ENCODE data around the gene NFIB. TPM values are rescaled to one million over a fixed set of nuclear protein-coding genes. Genes with fewer than 3 reads are reported as not detected.

The NFIB gene
- total RNA-seq, 1 experiment from 2014 or later: 14.3 TPM

DNA sequence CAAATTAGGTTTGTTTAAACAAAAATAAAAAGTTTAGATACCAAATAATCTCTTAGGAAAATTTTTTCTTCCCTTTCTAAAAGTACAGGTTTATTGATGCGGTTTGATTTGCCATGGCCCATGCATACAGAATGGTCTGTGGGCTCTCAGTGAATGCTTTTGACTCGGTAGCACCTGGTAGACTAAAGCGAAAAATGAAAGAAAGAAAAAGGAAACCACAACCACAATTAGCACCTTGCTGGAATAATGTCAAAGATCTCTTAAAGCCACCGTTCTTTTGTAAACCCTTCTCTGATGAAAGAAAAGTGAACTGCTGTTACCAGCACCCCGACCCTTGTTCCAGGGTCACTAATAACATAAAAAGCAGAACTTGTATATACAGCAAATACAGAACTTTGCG, 157.9 kb downstream of the NFIB start:
- no peaks in the 10 kb centered on the region for H3K79me2 ChIP-seq (ENCODE audit: insufficient read depth, low read length)
- WGBS (ENCODE audit: extremely low coverage, insufficient read length, low lambda C conversion rate): no CpG with 5 or more reads among the region's 6 CpGs
- no peaks in the 10 kb centered on the region for H3K27me3 Mint-ChIP-seq (ENCODE audit: low read depth)

More for the DNA sequence above, 157.9 kb downstream of the NFIB start:
- Histone ChIP-seq H4K5ac (ENCODE audit: insufficient read length, low read depth, low read length) (no peak overlapping the region), H3K27ac (ENCODE audit: insufficient read length, low read depth, low read length) (no peak overlapping the region), H3K4me2 (ENCODE audit: insufficient read depth, insufficient read length, low read length) (no peak overlapping the region), H2BK12ac (ENCODE audit: insufficient read length, low read depth, low read length) (no peak overlapping the region), H3K14ac (ENCODE audit: insufficient read depth, low read length) (no peak overlapping the region), H3K23me2 (ENCODE audit: insufficient read length, low read depth, low read length, poor library complexity, severe bottlenecking) (no peaks in the 10 kb centered on the region), H3T11ph (ENCODE audit: low read length) (no peak overlapping the region), H3K9me3 (ENCODE audit: control insufficient read depth, low read depth, low read length) (no peaks in the 10 kb centered on the region), H3K18ac (ENCODE audit: insufficient read length, low read depth, low read length) (no peak overlapping the region), H3K9ac (ENCODE audit: extremely low read depth, insufficient read length, low read length) (no peak overlapping the region), H4K20me1 (ENCODE audit: control insufficient read depth, insufficient read depth, insufficient read length) (no peaks in the 10 kb centered on the region), H2AK5ac (ENCODE audit: insufficient read length, low read length) (no peak overlapping the region), H2BK5ac (ENCODE audit: insufficient read length, low read length) (no peak overlapping the region), H4K8ac (replicated peaks; ENCODE audit: insufficient read length, low read depth, low read length) (no peak overlapping the region), H3K4ac (ENCODE audit: low read depth, low read length) (no peak overlapping the region), H2BK20ac (ENCODE audit: low read depth, low read length, poor library complexity, severe bottlenecking) (no peak overlapping the region), H2BK120ac (ENCODE audit: low read depth, low read length, poor library complexity, severe bottlenecking) (no peak overlapping the region), H2BK15ac (ENCODE audit: low read depth, low read length) (no peak overlapping the region), H3K23ac (ENCODE audit: insufficient read length, low read depth, low read length) (no peak overlapping the region), H3K79me1 (ENCODE audit: insufficient read depth, low read depth, low read length, poor library complexity, severe bottlenecking) (no peaks in the 10 kb centered on the region), H3K27me3 (ENCODE audit: insufficient read depth, low read length) (no peaks in the 10 kb centered on the region), H3K56ac (ENCODE audit: insufficient read length, low read depth, low read length) (no peak overlapping the region), H4K91ac (ENCODE audit: insufficient read length, low read depth, low read length) (no peak overlapping the region), H2AFZ (ENCODE audit: low read length) (no peak overlapping the region), H3K4me1 (ENCODE audit: insufficient read depth, low read length) (no peaks in the 10 kb centered on the region; the same call in 1 of the 2 replicates)
- Mint-ChIP-seq H3K27ac (no peak overlapping the region), H3K36me3 (ENCODE audit: insufficient read depth in 1 of 3, low read depth in 3 of 3) (peaks cover 0 to 4% (median 2%) of the 10 kb centered on the region in 3 experiments; a peak in 1 of 7 replicates), H3K9me3 (no peaks in the 10 kb centered on the region), H3K4me3 (no peak overlapping the region), H3K4me1 (peaks cover 36 to 46% of the 10 kb centered on the region in 2 experiments)
- TF ChIP-seq, protein P1, sequence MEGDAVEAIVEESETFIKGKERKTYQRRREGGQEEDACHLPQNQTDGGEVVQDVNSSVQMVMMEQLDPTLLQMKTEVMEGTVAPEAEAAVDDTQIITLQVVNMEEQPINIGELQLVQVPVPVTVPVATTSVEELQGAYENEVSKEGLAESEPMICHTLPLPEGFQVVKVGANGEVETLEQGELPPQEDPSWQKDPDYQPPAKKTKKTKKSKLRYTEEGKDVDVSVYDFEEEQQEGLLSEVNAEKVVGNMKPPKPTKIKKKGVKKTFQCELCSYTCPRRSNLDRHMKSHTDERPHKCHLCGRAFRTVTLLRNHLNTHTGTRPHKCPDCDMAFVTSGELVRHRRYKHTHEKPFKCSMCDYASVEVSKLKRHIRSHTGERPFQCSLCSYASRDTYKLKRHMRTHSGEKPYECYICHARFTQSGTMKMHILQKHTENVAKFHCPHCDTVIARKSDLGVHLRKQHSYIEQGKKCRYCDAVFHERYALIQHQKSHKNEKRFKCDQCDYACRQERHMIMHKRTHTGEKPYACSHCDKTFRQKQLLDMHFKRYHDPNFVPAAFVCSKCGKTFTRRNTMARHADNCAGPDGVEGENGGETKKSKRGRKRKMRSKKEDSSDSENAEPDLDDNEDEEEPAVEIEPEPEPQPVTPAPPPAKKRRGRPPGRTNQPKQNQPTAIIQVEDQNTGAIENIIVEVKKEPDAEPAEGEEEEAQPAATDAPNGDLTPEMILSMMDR (conservative IDR thresholded peaks at IDR 0.05): no peak
- DNase-seq: no peak

Data from H9 (cell line).